PFSK-1 (cell line): ENCODE measurements around the gene GRID1.

Experiments
- FOXP2 ChIP-seq: optimal IDR thresholded peaks from 2 replicates; pipeline ENCODE3; 2011; ENCODE audit warnings: borderline replicate concordance, control low read depth, inconsistent platforms; ENCODE audit not compliant: insufficient read depth; ENCODE audit errors: extremely low read length, extremely low read depth
- POLR2AphosphoS5 ChIP-seq: IDR thresholded peaks from 2 replicates; pipeline ENCODE4 v1.6.1; 2012; ENCODE audit warnings: low read depth, mild to moderate bottlenecking, control low read depth, low read length, moderate library complexity
- SIN3A ChIP-seq: IDR thresholded peaks from 2 replicates; pipeline ENCODE4 v1.6.1; 2012; ENCODE audit warnings: mild to moderate bottlenecking, low read length, moderate library complexity, borderline replicate concordance; ENCODE audit not compliant: insufficient read depth
- TAF1 ChIP-seq: IDR thresholded peaks from 2 replicates; pipeline ENCODE4 v1.6.1; 2012; ENCODE audit warnings: low read length, control low read depth, borderline replicate concordance; ENCODE audit not compliant: insufficient read depth
- TF ChIP-seq, protein P1 (sequence below), 2 experiments: IDR thresholded peaks; 2 replicates each; pipeline versions ENCODE4 v1.6.1 to v1.8.0; 2011 to 2012; ENCODE audit warnings: low read depth in 2 of 2, low read length in 2 of 2, control low read depth in 1 of 2, inconsistent platforms in 1 of 2, mild to moderate bottlenecking in 1 of 2, moderate library complexity in 1 of 2; ENCODE audit not compliant: insufficient read depth in 1 of 2

Gene GRID1

DNA sequence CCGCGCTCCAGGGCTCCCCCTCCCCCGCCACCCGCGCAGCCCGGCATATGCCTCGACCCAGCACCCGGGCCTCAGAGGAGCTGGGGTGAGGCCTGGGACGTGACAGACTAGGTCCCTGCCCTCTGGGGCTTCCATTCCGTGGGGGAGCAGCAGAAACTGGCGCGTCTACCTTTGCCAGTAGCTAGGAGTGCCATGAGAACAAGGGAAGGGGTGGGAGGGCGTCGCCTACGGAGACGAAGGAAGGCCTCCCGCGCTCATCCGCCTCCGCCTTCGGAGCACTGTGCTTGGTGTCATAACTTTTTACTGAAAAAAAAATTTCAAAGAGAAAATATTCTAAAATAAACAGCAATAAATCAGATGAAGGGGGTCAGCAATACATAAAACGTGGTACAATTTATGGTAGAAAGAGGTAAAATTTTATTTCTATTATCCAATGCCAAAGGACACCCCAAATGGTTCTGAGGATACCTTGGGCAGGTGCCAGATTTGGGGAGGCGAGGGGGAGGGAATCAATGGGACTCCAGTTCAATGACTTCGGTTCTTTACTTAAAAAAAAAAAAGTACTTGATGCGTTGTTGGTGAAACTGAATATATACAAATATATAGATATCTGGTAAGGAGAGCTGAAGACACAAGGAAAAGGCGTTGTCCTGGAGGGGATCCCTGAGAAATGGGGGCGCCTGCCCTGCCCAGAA lies 35.1 kb upstream of the GRID1 start:
- no peak for TF ChIP-seq FOXP2
- no peak for TF ChIP-seq SIN3A
- TF ChIP-seq, protein P1, sequence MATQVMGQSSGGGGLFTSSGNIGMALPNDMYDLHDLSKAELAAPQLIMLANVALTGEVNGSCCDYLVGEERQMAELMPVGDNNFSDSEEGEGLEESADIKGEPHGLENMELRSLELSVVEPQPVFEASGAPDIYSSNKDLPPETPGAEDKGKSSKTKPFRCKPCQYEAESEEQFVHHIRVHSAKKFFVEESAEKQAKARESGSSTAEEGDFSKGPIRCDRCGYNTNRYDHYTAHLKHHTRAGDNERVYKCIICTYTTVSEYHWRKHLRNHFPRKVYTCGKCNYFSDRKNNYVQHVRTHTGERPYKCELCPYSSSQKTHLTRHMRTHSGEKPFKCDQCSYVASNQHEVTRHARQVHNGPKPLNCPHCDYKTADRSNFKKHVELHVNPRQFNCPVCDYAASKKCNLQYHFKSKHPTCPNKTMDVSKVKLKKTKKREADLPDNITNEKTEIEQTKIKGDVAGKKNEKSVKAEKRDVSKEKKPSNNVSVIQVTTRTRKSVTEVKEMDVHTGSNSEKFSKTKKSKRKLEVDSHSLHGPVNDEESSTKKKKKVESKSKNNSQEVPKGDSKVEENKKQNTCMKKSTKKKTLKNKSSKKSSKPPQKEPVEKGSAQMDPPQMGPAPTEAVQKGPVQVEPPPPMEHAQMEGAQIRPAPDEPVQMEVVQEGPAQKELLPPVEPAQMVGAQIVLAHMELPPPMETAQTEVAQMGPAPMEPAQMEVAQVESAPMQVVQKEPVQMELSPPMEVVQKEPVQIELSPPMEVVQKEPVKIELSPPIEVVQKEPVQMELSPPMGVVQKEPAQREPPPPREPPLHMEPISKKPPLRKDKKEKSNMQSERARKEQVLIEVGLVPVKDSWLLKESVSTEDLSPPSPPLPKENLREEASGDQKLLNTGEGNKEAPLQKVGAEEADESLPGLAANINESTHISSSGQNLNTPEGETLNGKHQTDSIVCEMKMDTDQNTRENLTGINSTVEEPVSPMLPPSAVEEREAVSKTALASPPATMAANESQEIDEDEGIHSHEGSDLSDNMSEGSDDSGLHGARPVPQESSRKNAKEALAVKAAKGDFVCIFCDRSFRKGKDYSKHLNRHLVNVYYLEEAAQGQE (IDR thresholded peaks at IDR 0.05; ENCODE audit: insufficient read depth in 1 of 2, low read depth in 2 of 2, low read length in 2 of 2) = no peak
- TF ChIP-seq TAF1 = no peak
- no peak for TF ChIP-seq POLR2AphosphoS5

DNA sequence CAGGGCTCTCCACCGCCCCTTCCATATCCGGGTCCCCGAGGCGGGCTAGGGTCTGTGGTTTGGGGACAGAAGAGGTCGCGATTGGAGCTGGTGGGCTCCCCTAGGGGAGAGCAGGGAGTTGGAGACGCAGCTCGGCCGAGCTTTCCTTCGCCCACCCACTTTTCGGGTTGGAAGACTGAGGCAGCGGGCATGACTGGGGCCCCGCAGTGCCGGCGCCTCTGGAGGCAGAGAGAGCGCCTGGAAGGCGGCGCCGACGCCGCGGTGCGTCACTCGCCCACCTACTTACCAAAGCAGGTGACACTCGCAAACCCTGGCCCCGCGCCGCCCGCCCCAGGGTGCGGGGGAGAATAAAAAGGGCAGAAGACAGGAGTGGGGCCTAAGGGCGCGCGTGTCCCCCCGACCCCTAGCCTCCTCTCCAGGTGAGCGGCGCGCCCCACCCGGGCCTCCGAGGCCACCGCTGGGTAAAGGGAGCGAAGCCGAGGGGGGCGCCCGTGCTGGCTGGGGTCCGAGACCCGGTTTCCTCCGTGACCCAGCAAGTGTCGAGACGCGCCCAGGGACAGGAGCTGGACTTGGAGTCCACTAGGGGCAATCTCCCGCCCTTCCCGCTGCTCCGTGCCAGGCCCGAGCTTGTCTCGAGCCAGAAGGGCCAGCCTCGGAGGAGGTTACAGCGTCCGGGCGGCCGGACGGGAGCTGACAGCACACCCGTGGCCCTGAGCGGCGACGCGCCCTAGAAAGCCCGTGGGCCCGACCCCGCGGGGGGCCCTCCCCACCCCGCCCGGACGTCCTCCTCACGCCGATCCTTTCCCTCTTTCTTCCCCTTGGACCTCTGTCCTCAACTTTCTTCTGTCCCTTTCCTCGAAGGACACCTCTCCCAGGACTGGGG lies 34.4 kb upstream of the GRID1 start:
- TF ChIP-seq POLR2AphosphoS5 (no peak), FOXP2 (no peak)

DNA sequence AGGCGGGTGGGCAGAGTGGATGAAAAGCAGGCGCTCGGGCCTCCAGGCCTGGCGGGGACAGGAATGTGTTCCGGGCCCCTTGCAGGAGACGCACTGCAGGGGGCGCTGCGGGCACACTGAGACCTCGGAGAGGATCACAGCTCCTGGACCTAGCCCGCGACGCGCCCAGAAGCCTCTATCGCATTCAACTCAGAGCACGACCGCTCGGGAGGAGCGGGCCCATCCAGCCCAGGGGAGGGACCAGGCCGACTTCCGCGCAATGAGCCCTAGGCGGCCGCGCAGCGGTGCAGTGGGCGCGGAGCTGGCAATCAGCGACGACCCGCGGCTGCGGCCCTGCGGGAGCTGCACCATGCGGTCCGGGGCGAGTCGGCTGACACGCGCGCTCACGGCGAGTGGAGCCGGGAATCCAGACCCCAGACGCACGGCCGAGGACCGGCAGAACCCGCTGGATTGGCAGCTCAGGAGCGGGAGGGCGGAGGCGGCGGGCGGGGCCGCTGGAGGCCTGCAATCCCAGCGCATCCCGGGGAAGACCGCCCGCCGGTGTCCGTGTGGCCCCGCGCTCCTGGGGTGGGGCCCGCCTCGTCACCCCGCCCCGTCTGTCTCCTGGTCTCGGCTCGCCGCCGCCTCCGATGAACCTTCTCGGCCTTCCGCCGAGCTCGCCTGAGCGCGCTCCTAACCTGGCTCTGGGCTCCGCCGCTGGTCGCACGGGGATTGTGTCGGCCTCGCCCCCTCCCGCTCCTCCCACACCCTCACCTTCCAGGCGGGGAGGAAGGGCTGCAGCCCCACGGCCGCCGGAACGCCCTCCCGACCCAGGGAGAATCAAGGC lies 33.5 kb upstream of the GRID1 start:
- TF ChIP-seq, protein P1 (IDR thresholded peaks at IDR 0.05; ENCODE audit: insufficient read depth in 1 of 2, low read depth in 2 of 2, low read length in 2 of 2) = 0 out of 4 replicates have a peak, but pooled peaks of 1 of the 2 experiments have one; percentile 40
- TF ChIP-seq FOXP2 (peak; percentile 57), POLR2AphosphoS5 (no peak), TAF1 (peak; percentile 29; the same call in 1 of the 2 replicates), SIN3A (no peak)

DNA sequence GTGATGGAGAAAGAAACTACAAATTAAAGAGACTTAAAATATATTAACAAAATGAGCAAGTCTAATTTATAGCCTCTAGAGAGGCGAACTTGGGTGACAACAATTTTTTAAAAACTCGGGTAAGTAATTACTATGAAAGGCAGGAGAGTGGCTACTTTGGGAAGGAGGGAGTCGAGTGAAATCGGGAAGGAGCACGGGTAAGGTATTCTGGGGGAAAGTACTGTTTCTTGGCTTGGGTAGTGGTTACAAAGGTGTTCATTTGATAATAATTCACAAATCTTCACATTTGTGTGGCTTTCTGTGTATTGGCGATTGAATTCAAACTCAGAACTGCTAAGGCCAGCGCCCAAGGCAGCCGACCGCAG lies 32.9 kb upstream of the GRID1 start:
- TF ChIP-seq FOXP2 (no peak), TAF1 (no peak), SIN3A (no peak), POLR2AphosphoS5 (no peak)
- TF ChIP-seq, protein P1 (IDR thresholded peaks at IDR 0.05; ENCODE audit: insufficient read depth in 1 of 2, low read depth in 2 of 2, low read length in 2 of 2) = no peak

DNA sequence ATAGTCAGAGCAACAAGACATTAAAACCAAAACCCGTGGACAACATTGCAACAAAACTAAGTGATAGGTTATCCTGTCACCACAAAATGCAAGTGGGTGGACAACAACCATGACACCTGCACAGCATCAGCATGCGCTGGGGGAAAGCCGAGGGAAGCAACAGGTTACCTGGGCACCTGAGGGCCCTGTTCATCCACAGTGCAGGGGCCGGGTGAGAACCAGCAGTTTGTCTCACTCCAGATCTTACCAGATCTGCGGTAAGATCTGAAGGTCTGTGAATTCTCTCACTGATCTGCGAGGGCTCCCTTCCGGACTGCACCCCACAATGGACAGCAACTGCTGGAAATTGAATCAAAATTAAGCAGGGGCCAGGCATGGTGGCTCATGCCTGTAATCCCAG lies 30.5 kb upstream of the GRID1 start:
- TF ChIP-seq SIN3A = no peak
- TF ChIP-seq TAF1 = no peak
- no peak for TF ChIP-seq FOXP2
- TF ChIP-seq, protein P1 (IDR thresholded peaks at IDR 0.05; ENCODE audit: insufficient read depth in 1 of 2, low read depth in 2 of 2, low read length in 2 of 2) = no peak
- TF ChIP-seq POLR2AphosphoS5 = no peak
